CD4-positive, alpha-beta T cell (primary cell): ENCODE results near the gene LIG3. TPM values are rescaled to one million over a fixed set of nuclear protein-coding genes. Genes with fewer than 3 reads are reported as not detected.
"Not testable (repeated sequence)": the region's sequence is repeated elsewhere in the genome, so short reads cannot be mapped to it uniquely, and the experiment has no call there.

ENCODE experiments used
- ATAC-seq: fragments of 200-7000 bp; cut with Tn5 transposase; one replicate; pipeline ENCODE4 v1.10.0; 2022; ENCODE audit warnings: mild to moderate bottlenecking; ENCODE audit not compliant: poor library complexity
- CTCF ChIA-PET: fragments of 350-600 bp; sonication (Branson Sonifier 250); formaldehyde crosslinking; loops from one replicate; lab custom pipeline; 2021; ENCODE audit warnings: antibody characterized with exemption, inconsistent platforms; lab: Charles Lee
- POLR2A ChIA-PET: fragments of 350-600 bp; sonication (Branson Sonifier 250); formaldehyde crosslinking; loops from one replicate; lab custom pipeline; 2021; ENCODE audit warnings: antibody characterized with exemption, inconsistent platforms; lab: Charles Lee
- DNase-seq, 14 experiments: peaks; one replicate each; pipeline ENCODE4 v3.0.0-alpha.2; 2013 to 2020; ENCODE audit warnings: mixed read lengths in 2 of 14
- H3K27ac ChIP-seq, 2 donors: one replicate each; pipeline versions ENCODE4 v1.5.1 to v1.7.0; 2013; ENCODE audit warnings: low read length in 2 of 2, low read depth in 1 of 2, mild to moderate bottlenecking in 1 of 2
- H3K27me3 ChIP-seq, 2 experiments: 1 replicate in 1 of 2; 2 replicates in 1 of 2; pipeline versions ENCODE4 v1.6.1 to v1.7.0; 2013; ENCODE audit warnings: low read length in 2 of 2, control low read depth in 1 of 2, mild to moderate bottlenecking in 1 of 2, moderate library complexity in 1 of 2; ENCODE audit not compliant: insufficient read depth in 2 of 2, control insufficient read depth in 1 of 2
- H3K36me3 ChIP-seq: one replicate; pipeline ENCODE4 v1.6.1; 2013; ENCODE audit warnings: low read length, control low read depth; ENCODE audit not compliant: insufficient read depth
- H3K4me1 ChIP-seq: one replicate; pipeline ENCODE4 v1.6.1; 2013; ENCODE audit warnings: low read length, control low read depth; ENCODE audit not compliant: insufficient read depth
- H3K4me3 ChIP-seq: one replicate; pipeline ENCODE4 v1.5.1; 2013; ENCODE audit warnings: mild to moderate bottlenecking, low read length, moderate library complexity
- H3K9me3 ChIP-seq, 2 experiments: 1 replicate in 1 of 2; 2 replicates in 1 of 2; pipeline versions ENCODE4 v1.6.1 to v1.7.0; 2013; ENCODE audit warnings: low read length in 2 of 2, mild to moderate bottlenecking in 2 of 2, control low read depth in 1 of 2, moderate library complexity in 1 of 2; ENCODE audit not compliant: control insufficient read depth in 1 of 2, insufficient read depth in 1 of 2
- H3K27ac Mint-ChIP-seq: one replicate; pipeline ENCODE4 v1.8.0; 2020; ENCODE audit warnings: mixed read lengths
- H3K27me3 Mint-ChIP-seq: one replicate; pipeline ENCODE4 v1.8.0; 2021; ENCODE audit warnings: mixed read lengths
- H3K36me3 Mint-ChIP-seq: one replicate; pipeline ENCODE4 v1.8.0; 2021; ENCODE audit warnings: low read depth, mixed read lengths
- H3K4me1 Mint-ChIP-seq: one replicate; pipeline ENCODE4 v1.8.0; 2021; ENCODE audit warnings: low read depth, mixed read lengths
- H3K4me3 Mint-ChIP-seq: one replicate; pipeline ENCODE4 v1.8.0; 2020; ENCODE audit warnings: mild to moderate bottlenecking, mixed read lengths
- H3K9me3 Mint-ChIP-seq: one replicate; pipeline ENCODE4 v1.8.0; 2020; ENCODE audit warnings: mixed read lengths
- CTCF ChIP-seq: fragments of 200-600 bp; IDR thresholded peaks from one replicate; pipeline ENCODE4 v1.8.0; 2022; ENCODE audit warnings: antibody characterized with exemption, mild to moderate bottlenecking
- intact Hi-C, 2 experiments: fragments of 100-400 bp; cut with DNase I in 1 of 2; cut with micrococcal nuclease in 1 of 2; formaldehyde crosslinking; loops; one replicate each; pipeline versions ENCODE4 v1.15.1 to v1.9.0; 2023 to 2025; cut with DNase I, micrococcal nuclease
- total RNA-seq, 174 experiments: library from RNA in 2 of 174; stranded (reverse) in 2 of 174; gene quantifications; one replicate each; pipeline ENCODE4 v1.2.3 and lab custom pipeline; 2021 to 2026

Gene LIG3
- total RNA-seq, 2 experiments from 2014 or later, result 44.6 to 49.1 TPM

GRCh38 chr17:35041390-35041789, 61.1 kb downstream of the LIG3 start:
- ATAC-seq (no peak), DNase-seq (peak in 1 of 14 experiments; percentile 40)
- Mint-ChIP-seq H3K9me3 (no peaks in the 10 kb centered on the region), H3K27ac (no peak overlapping the region), H3K4me3 (no peak overlapping the region), H3K27me3 (no peaks in the 10 kb centered on the region), H3K4me1 (peaks cover 62% of the 10 kb centered on the region), H3K36me3 (peaks cover 20% of the 10 kb centered on the region)
- ChIA-PET CTCF (interaction anchor here (1.1 to 1.7 kb wide), 4 partner anchors 13 to 77 kb away, joined by 3 to 5 read pairs (median 4); partner anchors contain the start of gene RFFL), POLR2A (interaction anchor here (1.1 to 2.0 kb wide), 3 partner anchors 13 to 41 kb away, joined by 4 to 6 read pairs (median 6); no protein-coding TSS in a partner anchor)
- H3K27ac ChIP-seq, result no peak overlapping the region
- intact Hi-C loops, result loop anchor here in 1 of 2 experiments (2.0 kb wide), 1 partner anchor 17 kb away; no protein-coding TSS in a partner anchor
- TF ChIP-seq CTCF, result no peak
- H3K4me1 ChIP-seq, result peaks cover 50% of the 10 kb centered on the region
- H3K4me3 ChIP-seq, result no peak overlapping the region
- peaks cover 2% of the 10 kb centered on the region for H3K36me3 ChIP-seq
- no peaks in the 10 kb centered on the region for H3K9me3 ChIP-seq
- no peaks in the 10 kb centered on the region for H3K27me3 ChIP-seq

GRCh38 chr17:35044181-35044580, 63.9 kb downstream of the LIG3 start:
- no peak for TF ChIP-seq CTCF
- POLR2A ChIA-PET, result interaction anchor here (0.6 to 3.2 kb wide), 3 partner anchors 10 to 44 kb away, joined by 3 to 31 read pairs (median 4); partner anchors contain the start of gene RFFL
- no peaks in the 10 kb centered on the region for H3K9me3 ChIP-seq
- Mint-ChIP-seq H3K4me3 (peak overlapping the region; percentile 11), H3K27ac (peak overlapping the region; percentile 93), H3K27me3 (no peaks in the 10 kb centered on the region), H3K9me3 (no peaks in the 10 kb centered on the region), H3K36me3 (peaks cover 15% of the 10 kb centered on the region), H3K4me1 (peaks cover 68% of the 10 kb centered on the region)
- peaks cover 73% of the 10 kb centered on the region for H3K4me1 ChIP-seq
- H3K27ac ChIP-seq, result peak overlapping the region; percentile 54 to 76
- no peak for DNase-seq
- CTCF ChIA-PET, result interaction anchor here (2.6 kb wide), 1 partner anchor 22 kb away, joined by 9 read pairs; no protein-coding TSS in a partner anchor
- intact Hi-C loops, result no loop called here
- no peaks in the 10 kb centered on the region for H3K36me3 ChIP-seq
- no peak overlapping the region for H3K4me3 ChIP-seq
- ATAC-seq, result no peak
- no peaks in the 10 kb centered on the region for H3K27me3 ChIP-seq

GRCh38 chr17:35045458-35045979, 65.2 kb downstream of the LIG3 start:
- H3K9me3 ChIP-seq, H3K9me3 Mint-ChIP-seq, H3K27me3 Mint-ChIP-seq, H3K4me3 ChIP-seq, intact Hi-C loops, ATAC-seq, H3K27me3 ChIP-seq, H3K36me3 ChIP-seq: not testable (repeated sequence)
- ChIA-PET POLR2A (interaction anchor here (1.2 to 3.2 kb wide), 7 partner anchors 18 to 65 kb away, joined by 3 to 31 read pairs (median 9); partner anchors contain the start of genes LIG3 and RFFL), CTCF (interaction anchor here (1.3 to 2.0 kb wide), 2 partner anchors 37 to 44 kb away, joined by 4 to 10 read pairs; no protein-coding TSS in a partner anchor)
- Mint-ChIP-seq H3K4me3 (peak overlapping the region; percentile 78), H3K27ac (peak overlapping the region; percentile 93), H3K36me3 (peaks cover 15% of the 10 kb centered on the region), H3K4me1 (peaks cover 69% of the 10 kb centered on the region)
- peak in 1 of 14 experiments; percentile 37 for DNase-seq
- peak overlapping the region; percentile 76 to 82 for H3K27ac ChIP-seq
- H3K4me1 ChIP-seq, result peaks cover 86% of the 10 kb centered on the region
